Measurements from ENCODE around the gene CFAP46.

- no peak for TF ChIP-seq POLR2AphosphoS5 (IDR thresholded peaks at IDR 0.05)
- TF ChIP-seq CTCF (IDR thresholded peaks at IDR 0.05) = no peak
- TF ChIP-seq POLR2A (IDR thresholded peaks at IDR 0.05; ENCODE audit: low read depth) = no peak
These were observed 16.8 kb downstream of the CFAP46 start for GRCh38 chr10:132925614-132926013.
